GM21737 (cell line): ENCODE data around the gene ACOT7.

Source experiments
- ATAC-seq: cut with Tn5 transposase; IDR thresholded peaks from one replicate; pipeline ENCODE4 v1.9.1; 2021; ENCODE audit warnings: mild to moderate bottlenecking, moderate library complexity; ENCODE audit not compliant: unreplicated experiment

The ACOT7 gene

DNA sequence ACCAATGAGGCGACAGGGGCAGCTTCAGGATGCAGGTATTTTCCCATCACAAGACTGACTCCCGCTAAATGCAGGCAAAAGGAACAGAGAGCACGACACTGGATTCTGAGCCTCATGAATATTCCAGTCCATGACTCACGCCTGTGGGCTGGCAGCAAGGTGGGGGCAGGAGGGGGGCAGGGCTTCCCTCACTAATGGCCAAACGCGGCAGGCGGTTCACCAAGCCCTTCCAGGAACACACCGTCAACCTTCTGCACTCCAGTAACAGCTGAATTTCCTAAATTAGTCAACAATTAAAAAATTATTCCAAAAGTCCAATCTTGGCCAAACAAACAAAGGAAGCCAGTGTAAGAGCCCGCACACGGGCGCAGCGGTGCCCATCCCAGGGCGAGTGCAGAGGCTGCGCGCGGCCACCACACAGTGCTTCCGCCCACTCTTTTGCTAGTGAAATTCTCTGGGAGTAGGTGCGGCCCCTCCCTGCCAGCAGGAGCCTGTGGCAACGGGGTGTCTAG, 120.1 kb downstream of the ACOT7 start:
- ATAC-seq: no peak

DNA sequence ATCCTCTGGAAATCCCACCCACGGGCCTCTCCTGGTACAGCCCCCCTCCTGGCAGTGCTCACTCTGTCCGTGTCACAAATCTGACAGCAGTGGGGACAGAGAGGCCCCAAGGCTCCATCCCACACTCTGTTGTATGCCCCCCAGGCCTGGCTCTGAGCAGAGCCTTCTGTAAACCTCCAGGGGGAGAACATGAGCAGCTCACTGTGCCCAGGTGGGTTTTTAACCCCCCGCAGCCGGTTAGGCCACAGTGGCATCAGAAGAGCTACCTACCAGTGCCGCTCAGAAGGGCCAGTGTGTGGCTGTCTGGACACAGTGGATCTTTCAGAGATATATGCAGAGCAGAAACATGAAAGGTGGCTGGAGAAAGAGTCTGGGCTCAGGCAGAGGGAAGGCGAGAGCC, 120.7 kb downstream of the ACOT7 start:
- ATAC-seq: no peak

DNA sequence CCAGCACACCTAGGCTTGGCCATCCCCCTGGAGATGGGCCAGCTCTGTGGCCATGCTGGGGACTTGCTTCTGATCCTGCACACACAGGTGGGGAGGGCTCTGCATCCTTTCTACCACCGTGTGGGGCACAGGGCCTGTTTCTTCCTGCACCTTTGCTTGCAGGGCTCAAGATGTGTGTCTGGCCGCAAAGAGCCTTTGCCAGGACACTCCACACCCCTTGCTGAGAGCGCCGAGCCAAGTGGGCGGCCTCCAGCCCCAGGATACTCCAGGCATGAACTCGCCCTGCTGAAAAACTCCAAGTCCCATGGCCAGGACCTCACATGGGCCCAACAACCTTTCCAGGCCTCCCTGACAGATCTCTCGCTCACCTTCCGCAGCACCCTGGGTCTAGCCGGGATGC, 121.1 kb downstream of the ACOT7 start:
- ATAC-seq: no peak

DNA sequence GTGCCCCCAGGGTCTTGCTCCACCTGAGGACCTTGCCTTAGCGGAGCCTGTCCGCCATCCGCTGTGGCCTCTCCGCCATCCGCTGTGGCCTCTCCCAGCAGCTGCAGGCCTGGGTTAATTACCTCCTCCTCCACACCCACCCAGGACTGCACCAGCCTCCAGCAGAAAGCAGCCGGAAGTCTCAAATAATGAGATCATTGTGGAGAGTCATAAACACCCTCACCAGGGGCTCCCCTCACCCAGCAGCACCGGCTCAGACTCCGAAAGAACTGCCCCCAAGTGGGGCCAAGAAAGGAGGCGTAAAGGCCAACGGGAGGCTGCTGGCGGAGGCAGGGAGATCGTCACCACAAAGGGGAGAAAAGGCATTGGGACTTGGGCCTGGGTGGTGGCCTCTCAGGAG, 122.0 kb downstream of the ACOT7 start:
- ATAC-seq: no peak

DNA sequence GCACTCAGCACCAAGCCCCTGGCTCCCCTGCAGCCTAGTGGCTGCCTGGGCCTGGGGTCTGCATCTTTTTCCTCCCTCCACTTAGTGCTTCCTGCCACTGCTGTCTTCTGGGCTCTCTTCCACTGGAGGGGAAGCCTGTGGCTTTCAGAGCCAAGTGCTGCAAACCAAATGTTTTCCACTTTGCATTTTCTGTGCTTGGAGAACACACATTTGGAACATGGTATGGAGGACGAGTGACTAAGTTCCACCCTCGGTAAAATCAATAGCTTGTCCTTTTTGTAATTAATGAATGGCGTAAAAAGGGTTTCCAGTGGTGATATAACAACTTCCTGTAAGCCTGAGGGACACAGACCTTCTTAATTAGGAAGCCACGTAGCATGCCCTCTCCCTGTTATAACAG, 122.6 kb downstream of the ACOT7 start:
- ATAC-seq: no peak

DNA sequence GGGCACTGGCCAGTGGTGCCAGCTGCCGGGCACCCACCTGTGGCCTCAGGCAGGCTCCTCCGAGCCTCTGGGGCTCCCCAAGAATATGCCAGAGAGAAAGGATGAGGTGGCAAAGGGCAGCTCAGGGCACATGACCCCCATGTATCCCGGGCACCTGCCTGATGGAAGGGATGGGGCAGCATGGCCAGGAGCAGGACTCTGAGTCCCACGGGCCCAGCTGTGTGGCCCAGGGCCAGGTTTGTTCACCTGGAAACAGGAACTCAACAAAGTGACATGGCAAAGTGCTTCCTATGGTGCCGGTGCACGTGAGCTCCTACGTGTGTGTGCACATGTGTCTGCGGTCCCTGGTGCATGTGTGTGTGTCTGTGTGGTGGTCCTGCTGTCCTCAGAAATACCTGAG, 123.2 kb downstream of the ACOT7 start:
- ATAC-seq: no peak

DNA sequence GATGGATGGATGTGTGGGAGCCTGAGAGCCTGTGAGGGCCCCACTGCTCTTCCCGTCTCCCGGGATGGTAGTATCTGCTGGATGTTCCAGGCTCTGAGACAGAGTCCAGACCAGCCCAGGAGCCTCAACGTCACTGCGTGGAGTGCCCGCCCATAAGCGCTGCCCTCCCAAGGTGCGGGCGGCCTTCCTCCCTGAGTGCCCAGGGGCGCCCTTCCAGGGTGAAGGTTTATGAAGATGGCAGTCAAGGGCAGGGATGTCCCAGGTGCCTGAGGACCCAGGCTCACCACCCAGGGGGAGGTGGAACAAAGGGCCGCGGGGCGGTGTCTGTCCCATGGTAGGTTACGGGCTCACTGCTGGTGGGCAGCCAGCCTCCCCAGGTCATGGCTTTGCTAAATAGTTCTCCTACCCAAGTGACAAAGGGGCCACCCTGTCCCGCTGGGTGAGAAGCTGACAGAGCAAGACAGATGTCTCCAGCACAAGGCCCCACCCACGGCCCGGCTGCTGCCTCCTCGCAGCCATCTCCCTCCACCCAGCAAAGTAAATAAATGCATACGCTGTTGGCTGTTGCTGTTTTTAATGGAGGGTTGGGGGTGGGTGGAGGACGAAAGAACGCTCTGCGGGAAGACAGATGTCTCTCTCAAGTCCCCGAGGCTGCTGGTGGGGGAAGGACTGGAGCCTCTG, 123.7 kb downstream of the ACOT7 start:
- no peak for ATAC-seq

DNA sequence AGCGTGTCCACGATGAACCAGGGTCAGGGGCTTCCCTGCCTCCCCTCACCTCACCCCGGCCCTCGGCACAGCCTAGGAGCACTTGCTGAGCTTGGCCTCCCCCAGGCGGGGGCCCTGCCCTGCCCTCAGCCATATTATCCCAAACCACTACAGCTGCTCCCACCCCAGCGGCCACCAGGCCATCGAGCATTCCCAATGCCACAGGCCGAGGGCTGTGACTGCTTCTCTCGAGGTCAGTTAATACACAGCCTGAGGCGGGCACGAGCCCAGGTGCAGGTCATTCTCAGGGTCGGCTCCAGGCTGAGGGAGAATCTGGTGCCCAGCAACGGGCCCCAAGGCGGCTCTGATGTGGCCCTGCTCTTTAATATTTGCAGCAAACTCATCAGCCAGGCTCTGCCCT, 124.3 kb downstream of the ACOT7 start:
- no peak for ATAC-seq

DNA sequence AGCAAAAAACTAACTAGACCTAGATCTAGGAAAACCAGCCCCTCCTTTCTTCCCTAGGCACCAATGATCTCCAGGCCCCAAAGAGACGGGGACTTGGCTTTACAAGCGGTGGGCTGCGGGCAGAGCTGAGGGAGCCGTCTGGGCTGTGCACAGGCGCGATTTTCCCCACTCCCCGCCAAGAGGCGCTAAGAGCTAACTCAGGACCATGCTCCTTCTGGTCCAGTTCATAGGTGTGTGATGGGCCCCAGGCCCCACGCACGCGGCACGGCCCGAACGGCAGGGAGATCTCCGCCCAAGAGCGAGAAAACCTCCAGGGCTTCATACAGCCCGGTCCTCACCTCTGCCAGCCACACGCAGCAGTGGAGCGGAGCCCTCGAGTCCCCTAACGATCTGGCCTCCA, 125.2 kb downstream of the ACOT7 start:
- no peak for ATAC-seq

DNA sequence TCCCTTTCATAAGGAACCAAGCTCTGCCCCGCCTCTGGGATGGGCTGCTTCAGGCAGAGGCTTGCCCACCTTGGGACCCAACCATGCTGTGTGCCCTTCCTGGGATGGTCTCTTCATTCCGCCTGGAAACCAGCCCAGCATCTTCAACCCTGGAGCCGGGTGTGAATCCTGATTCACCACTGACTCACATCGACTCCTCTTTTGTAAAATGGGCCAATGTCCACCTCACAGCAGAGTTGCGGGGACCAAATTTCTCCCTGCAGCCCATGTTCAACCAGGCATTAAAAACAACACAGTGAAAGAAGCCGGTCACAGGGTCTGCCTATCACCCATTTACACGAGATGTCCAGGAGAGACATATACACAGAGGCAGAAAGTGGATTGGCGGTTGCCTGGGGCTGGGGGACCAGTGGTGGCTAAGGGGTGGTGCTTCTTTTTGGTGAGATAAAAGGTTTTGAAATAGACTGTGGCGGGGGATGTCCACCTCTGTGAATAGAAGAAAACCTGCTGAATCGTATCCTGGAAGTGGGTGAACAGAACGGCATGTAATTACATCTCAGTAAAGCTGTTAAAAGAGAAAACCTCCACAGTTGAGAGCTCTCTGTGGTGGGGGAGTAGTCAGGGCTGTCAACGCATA, 125.8 kb downstream of the ACOT7 start:
- ATAC-seq: no peak

DNA sequence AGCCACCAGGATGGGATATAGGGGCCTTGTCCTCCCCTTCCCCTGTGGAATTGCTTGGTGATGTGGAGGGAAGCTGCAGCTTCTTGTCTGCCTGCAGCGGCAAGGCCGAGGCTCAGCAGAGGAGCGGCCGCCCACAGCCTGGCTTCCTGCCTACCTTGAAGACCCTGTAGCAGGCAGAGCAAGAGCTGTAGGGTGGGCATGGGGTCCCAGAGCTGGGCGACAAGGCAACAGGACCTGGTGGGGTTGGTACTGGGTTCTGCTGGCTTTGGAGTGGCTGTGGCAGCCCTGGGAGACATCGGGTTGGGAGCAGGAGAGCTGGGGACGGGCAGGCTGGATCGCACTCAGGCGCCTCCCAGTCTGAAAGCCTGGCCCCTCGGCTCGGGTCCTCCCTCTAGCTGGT, 126.9 kb downstream of the ACOT7 start:
- ATAC-seq: no peak

DNA sequence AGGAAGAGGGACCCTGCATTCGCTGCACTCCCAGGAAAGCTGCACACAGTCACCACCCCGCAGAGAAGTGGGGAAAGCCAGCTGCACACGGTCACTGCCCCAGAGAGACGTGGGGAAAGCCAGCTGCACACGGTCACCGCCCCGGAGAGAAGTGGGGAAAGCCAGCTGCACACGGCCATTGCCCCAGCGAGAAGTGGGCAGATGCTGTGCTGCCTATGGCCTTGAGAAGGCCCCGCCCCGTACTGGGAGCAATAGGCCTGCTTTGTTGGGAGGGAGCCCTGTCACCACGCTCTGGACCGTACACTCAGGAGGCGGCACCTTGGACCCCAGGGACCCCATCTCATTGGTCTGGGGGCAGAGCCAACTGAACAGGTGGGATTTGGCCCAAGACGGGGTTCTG, 128.4 kb downstream of the ACOT7 start:
- ATAC-seq: no peak

DNA sequence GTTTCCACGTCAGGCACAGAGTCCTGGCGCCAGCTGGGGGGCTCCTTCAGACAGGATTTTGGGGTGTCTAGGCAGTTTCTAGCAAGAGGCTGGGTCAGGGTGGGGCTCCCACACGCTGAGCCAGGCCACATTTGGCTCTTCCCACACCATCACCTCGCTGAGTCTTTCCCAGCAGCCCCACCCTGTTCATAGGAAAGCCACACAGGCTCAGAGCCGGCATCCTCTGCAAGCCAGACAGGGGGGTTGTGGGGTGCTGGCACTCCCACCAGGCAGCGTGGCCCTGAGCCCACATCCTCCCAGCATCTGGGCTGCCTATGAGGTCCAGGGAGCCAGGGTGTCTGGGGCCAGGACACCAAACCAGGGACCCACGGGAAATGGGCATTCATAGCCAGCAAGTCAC, 129.9 kb downstream of the ACOT7 start:
- no peak for ATAC-seq

DNA sequence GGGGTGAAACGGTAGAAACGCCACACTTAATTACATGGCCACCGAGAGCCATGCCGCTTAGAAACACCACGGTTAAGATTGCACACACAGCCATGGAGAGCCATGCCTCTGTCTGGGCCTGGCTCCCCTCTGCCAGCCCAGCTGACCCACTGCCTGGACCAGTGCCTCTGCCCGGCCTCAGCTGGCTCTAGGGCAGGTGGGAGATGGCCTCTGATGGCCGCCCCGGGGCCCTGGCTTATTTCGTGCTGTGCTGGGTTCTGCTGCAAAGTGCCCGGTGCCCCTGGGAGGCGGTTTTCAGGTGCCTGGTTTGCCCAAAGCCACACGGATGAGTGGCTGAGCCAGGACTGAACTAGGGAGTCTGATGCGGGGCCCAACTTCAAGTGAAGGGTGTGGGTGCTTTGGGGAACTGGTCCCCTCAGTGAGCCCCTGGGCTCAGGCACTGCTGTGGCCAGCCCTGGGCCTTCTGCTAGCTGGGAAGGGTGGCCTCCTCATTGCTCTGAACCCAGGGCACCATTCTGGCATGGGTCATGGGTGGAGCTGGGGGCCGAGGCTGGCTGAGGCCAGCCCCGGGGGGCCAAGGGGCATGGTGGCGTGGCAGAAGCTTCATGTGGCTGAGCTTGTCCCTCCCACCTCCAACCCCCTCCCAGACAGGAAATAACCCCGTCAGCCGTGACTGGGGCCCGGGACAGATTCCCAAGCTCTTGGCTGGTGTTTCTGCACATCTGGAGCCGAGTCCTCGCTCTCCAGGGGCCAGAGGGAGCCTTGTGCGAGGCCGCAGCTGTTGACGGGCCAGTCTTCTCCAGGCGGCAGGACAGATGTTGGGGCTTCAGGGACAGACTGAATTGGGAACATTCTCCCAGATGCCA, 130.8 kb downstream of the ACOT7 start:
- ATAC-seq: no peak

DNA sequence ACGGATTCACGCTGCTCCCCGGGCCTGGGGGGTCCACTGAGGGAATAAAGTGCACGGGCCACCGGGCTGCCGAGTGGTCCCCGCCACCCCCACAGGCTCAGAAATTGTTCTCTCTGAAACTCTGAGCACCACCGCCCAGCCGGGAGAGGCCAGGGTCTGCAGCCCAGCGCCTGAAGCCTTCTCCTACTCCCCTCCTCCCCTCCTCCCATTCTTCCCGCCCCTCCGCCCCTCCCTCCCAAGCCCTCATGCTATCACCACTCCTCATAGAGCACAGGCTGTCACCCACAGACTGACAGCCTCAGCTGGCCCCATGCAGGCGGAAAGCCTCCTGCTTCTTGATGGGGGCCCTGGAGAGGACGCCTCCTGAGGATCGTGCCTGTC, 132.0 kb downstream of the ACOT7 start:
- no peak for ATAC-seq

DNA sequence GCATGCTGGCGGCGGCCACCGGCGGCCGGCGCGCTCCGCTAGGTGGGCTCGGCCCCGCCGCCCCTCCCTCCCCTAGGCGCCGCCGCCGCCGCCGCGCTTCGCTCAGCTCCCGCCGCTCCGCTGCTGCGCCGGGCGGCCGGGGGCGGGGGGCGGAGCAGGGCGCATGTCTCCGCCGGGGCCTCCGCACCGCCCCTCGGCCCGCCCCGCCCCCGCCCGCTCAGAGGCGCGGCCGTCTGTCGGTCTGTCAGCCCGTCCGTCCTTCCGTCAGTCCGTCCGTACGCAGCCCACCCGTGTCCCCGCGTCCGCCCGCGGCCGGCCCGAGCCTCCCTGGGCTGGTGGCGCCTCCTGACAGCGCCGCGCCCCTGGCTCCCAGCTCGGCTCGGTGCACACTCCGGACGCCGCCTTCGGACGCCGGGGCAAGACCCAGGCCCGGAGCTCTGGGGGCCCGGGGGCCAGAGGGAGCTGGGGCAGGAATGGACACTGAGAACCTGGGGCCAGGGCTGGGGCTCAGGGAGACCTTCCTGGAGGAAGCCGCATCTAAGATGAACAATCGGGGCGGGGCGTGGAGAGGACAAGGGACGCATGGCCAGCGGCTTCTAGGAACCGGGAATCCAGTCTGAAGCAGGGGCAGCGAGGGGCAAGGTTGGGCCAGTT, 132.5 kb downstream of the ACOT7 start, which contains the start of gene GPR153:
GPR153 (minus strand) TSS at position 138 of the 654 bp plus-strand sequence. CDS start 6,193 bp downstream, outside the sequence.
- no peak for ATAC-seq

DNA sequence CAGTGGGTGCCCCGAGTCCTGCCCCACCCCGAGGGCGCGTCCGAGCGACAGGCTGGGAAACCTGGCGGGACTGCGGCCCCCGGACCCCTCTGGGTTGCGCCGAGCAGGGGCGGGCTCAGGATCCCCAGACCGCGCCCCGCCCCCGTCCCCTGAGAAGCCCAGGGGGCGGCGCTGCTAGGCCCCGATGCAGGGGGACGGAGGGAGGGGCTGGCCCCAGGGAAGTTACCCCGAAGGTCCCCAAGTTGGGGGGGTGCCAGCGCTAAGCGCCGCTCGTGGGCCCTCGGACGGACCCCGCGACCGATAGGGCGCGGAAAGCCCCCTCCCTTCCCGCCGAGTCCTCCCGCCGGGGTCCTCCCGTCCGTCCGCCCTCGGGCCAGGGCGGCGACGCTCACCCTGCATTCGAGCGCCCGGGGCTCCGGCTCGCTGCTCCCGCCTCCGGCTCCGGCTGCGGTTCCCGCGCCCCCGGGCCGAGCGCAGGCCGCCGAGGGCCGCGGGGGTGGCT, 133.1 kb downstream of the ACOT7 start:
- no peak for ATAC-seq

DNA sequence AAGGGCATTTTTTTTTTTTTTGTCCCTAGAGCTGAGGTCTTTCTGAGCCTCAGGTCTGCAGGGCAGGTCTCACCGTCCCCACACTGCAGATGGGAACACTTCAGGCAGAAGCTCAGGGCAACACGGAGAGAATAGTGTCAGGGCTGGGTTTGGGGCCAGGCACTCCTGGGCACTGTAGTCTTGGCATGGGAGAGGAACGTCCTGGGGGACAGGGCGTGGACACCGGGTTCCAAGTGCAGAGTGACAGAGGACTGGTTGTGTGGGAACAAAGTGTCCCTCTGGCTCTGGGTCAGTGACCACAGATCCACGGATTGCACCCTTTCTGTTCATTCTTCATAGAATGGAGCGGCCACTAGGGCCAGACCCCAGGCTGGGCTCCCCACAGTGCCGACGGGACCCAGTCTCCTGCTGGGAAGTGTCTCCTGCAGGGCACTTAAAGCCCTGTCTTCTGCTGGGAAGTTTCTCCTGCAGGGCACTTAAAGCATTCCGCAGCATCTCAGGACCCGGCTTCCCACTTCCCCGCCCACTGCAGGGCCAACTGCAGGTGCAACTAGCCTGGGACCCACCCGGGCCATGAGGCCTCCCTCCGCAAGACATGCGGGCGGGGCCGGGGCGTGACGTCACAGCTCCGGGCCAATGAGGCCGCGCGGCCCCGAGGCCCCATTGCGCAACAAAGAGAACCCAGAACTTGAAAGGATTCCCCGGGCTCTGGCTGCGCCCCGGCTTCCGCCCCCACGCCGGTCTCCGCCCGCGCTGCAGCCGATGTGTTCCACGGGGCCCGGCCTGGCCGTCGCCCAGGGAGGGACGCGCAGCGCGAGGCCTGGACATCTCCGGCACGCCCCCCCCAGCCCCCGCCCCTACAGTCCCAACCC, 133.8 kb downstream of the ACOT7 start:
- ATAC-seq: no peak

DNA sequence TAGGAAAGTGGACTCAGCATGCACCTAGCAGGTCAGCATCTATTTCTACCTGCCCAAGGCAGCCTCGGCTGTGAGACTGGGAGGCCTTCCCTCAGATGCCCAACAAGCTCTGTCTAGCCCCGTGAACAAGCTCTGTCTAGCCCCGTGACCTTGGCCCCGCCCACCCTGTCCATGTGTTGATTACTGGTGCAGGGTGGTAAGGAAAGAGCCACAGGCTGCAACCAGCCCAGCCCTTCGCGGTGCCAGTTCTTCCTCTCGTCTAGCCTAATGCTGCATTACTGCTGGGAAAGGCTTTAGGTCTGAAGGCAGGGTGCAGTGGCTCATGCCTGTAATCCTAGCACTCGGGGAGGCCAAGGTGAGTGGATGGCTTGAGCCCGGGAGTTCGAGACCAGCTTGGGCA, 134.9 kb downstream of the ACOT7 start:
- no peak for ATAC-seq

DNA sequence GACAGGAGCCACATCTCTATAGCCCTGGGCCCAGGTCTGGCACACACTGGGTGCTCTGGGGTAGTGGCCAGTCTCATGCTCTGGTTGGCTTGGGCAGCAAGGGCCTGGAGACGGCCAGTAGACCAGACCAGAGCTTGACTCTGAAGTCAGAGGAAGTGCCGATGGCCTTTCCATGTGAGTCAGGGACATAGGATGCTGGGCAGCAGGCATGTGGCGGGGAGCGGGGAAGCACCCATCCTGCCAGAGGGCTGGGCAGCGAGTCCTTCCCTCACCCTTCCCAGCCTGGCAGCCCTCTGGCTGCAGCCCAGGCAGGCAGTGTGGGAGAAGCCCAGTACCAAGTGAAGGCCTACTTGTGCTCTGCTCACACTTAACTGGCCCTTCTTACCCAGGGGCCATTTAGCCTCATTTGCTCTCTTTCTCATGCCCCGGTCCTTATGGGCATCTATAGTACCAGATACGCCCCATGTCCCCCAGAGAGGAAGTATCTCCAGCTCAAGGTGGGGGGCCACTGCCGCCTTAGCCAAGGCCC, 136.0 kb downstream of the ACOT7 start:
- no peak for ATAC-seq
